HuH-7.5 (cell line): ENCODE data around the gene TPCN2.

Experiments used
- DNase-seq: peaks from one replicate; pipeline ENCODE4 v3.0.0; 2011; ENCODE audit warnings: low spot score

Gene TPCN2

GRCh38 chr11:69095300-69095699, 46.6 kb downstream of the TPCN2 start:
- no peak for DNase-seq

- DNase-seq: no peak
Measured at GRCh38 chr11:69096473-69096872, 47.7 kb downstream of the TPCN2 start.

- no peak for DNase-seq
Measured at GRCh38 chr11:69097263-69097662, 48.5 kb downstream of the TPCN2 start.

GRCh38 chr11:69099180-69099579, 50.4 kb downstream of the TPCN2 start:
- no peak for DNase-seq

GRCh38 chr11:69100454-69101114, 51.9 kb downstream of the TPCN2 start:
- DNase-seq: no peak

- DNase-seq: peak; percentile 99
Measured at GRCh38 chr11:69101115-69101791, 52.5 kb downstream of the TPCN2 start.

- no peak for DNase-seq
Measured at GRCh38 chr11:69101792-69102695, 53.3 kb downstream of the TPCN2 start.

GRCh38 chr11:69102732-69103615, 54.2 kb downstream of the TPCN2 start:
- peak; percentile 89 for DNase-seq

- no peak for DNase-seq
Measured at GRCh38 chr11:69104212-69104855, 55.6 kb downstream of the TPCN2 start.

GRCh38 chr11:69104856-69105395, 56.2 kb downstream of the TPCN2 start:
- DNase-seq: no peak

- DNase-seq: no peak
Measured at GRCh38 chr11:69105461-69106030, 56.8 kb downstream of the TPCN2 start.

GRCh38 chr11:69106031-69106811, 57.5 kb downstream of the TPCN2 start:
- DNase-seq: no peak

- no peak for DNase-seq
Measured at GRCh38 chr11:69107413-69107812, 58.7 kb downstream of the TPCN2 start.

GRCh38 chr11:69108030-69108429, 59.3 kb downstream of the TPCN2 start:
- no peak for DNase-seq

GRCh38 chr11:69108559-69108958, 59.8 kb downstream of the TPCN2 start:
- no peak for DNase-seq

GRCh38 chr11:69109101-69109500, 60.4 kb downstream of the TPCN2 start:
- DNase-seq: no peak

- DNase-seq: no peak
Measured at GRCh38 chr11:69110451-69110850, 61.7 kb downstream of the TPCN2 start.

- no peak for DNase-seq
Measured at GRCh38 chr11:69111624-69112542, 63.2 kb downstream of the TPCN2 start.

- DNase-seq: no peak
Measured at GRCh38 chr11:69113226-69113625, 64.5 kb downstream of the TPCN2 start.
